HG03280 (cell line): ENCODE measurements around the gene TSPAN32.
"Not testable (repeated sequence)": the region's sequence is repeated elsewhere in the genome, so short reads cannot be mapped to it uniquely, and the experiment has no call there.

Source experiments
- ATAC-seq: cut with Tn5 transposase; IDR thresholded peaks from one replicate; pipeline ENCODE4 v1.9.1; 2021; ENCODE audit warnings: mild to moderate bottlenecking, moderate library complexity; ENCODE audit not compliant: unreplicated experiment

TSPAN32 gene

DNA sequence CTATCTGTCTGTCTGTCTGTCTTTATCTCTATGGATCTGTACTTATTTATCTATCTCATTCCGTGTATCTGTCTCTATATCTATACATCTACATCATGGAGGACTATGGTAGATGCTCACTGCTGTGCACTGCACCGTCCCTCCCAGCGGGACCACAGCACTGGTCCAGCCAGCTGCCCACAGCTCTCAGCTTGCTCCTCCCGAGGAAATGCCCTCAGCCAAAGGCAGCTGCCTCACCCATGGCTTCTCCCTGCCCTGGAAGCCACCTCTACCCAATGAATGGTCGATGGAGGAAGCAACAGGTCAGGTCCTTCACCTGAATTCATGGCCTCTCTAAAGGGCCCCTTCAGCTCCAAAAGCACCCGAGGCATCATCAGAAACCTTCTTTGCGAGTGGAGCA is 60.6 kb downstream of the TSPAN32 start:
- no peak for ATAC-seq

DNA sequence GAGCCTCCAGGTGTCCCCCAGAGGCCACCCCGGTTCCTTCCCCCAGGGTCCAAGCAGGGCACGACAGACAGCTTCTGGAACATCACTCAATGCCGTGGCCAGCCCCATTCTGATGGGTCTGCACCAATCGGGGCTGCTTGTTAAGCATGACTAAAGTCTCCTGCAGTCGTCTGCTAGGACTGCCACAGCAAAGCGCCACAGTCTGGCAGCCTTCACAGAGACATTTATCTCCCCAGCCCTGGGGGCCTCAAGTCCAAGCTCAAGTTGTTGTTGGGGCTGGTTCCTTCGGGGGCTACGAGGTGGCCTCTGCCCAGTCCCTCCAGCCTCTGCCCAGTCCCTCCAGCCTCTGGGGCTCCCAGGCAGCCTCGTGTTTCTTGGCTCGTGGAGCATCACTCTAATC is 61.3 kb downstream of the TSPAN32 start:
- no peak for ATAC-seq

DNA sequence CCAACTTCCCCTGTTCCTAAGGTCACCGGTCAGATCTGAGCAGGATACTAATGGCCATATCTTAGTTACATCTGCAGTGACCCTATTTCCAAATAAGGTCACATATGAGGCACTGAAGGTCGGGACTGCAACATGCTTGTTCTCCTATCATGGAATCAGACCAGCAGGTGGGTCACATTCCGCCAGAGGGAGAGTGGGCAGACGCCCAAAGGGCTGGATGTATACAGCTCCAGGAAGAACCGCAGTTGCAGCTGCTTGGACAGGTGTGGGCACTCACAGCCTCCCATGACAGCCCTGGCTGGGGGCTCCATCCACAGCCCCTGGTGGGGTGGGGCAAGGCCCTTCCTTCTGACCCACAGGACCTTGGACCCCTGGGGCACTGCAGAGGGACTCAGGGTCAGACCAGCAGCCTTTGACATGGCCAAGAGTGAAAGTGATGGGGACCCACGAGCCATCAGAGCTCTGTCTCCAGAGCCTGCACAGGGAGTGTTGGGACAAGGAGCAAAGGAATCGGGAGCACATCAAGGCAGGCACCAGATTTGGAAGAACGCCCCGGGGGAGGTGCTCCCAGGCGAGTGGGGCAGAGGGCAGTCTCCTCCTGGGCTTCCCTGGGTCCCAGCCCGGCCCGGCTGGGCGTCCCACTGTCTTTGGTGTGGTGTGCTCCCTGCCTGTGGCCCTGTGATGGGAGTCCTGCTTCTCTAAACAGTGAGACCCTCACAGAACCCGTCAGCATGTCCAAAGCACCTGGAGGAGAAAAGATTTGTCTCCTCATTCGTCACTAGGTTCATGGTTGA is 62.0 kb downstream of the TSPAN32 start:
- no peak for ATAC-seq

DNA sequence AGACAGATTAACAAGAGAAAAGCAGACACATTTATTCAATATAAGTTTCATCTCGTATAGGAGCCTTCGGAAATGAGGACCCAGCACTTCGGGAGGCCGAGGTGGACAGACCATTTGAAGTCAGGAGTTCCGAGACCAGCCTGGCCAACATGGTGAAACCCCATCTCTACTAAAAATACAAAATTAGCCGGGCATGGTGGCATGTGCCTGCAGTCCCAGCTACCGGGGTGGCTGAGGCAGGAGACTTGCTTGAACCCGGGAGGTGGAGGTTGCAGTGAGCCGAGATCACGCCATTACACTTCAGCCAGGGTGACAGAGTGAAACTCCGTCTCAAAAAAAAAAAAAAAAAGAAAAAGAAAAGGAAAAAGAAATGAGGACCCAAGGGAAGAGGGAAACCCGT is 62.6 kb downstream of the TSPAN32 start:
- ATAC-seq: not testable (repeated sequence)

DNA sequence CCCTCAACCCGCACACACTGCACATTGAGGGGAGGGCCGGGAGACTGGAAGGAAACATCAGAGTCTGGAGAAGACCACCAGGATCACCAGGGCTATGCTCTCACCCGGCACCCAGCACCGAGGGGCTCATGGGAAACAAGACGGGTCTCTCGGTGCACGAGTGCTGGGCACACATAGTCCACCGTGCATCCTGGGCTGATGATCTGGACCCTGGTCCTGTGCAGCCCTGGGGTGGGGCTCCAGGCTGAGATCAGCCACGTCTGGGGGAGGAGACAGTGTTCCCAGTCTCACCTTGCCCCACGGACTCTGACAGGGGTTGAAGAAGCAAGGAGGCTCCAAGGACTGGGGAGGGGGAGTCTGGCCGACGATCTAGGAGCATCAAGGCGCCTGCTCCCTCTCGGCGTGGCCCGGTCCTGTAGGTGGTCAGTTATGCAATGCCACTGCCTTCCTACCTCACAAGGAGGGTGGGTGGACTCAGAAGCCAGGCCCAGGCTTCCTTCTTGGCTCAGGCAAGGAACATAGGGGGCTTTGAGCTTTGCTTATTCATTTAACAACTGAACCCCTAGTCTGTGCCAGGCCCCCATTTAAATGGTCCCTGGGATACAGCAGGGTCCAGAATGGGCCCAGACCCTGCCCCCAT is 63.9 kb downstream of the TSPAN32 start:
- ATAC-seq: no peak

DNA sequence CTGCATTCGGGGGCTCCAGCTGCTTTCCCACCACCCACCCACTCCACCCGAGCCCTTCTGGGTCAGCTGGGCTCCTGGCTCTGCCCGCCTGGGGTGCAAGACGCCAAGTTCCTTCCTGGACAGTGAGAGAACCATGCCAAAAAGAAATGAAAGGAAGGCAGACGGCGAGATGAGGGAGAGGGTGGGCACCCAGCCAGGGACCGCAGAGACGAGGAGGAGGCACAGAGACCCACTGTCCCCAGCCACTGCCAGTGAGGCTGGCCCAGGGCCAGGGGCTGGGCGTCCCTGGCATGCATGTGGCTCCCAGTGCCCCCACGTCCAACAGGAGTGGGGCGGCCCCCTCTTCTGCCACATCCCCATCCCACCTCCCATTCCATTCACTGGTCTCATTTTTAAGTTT is 64.5 kb downstream of the TSPAN32 start:
- no peak for ATAC-seq

DNA sequence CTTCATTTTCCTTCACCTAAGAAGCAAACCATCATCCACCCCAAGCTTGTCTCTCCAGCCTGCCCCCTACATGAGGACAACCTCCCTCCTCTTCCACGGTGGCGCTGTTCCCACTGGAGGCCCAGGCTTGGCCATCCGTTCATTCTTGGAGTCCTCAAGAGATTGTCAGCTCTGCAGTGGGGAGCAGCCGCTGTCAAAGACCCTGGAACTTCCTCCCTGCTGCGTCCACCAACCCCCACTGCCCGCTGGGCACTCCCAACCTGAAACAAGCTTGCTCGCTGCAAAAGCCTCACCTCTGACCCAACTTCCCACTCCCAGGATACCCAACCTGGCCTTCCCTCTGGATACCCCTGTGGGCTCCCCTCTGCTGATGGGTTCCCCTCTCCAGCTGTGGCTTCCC is 64.9 kb downstream of the TSPAN32 start:
- no peak for ATAC-seq

DNA sequence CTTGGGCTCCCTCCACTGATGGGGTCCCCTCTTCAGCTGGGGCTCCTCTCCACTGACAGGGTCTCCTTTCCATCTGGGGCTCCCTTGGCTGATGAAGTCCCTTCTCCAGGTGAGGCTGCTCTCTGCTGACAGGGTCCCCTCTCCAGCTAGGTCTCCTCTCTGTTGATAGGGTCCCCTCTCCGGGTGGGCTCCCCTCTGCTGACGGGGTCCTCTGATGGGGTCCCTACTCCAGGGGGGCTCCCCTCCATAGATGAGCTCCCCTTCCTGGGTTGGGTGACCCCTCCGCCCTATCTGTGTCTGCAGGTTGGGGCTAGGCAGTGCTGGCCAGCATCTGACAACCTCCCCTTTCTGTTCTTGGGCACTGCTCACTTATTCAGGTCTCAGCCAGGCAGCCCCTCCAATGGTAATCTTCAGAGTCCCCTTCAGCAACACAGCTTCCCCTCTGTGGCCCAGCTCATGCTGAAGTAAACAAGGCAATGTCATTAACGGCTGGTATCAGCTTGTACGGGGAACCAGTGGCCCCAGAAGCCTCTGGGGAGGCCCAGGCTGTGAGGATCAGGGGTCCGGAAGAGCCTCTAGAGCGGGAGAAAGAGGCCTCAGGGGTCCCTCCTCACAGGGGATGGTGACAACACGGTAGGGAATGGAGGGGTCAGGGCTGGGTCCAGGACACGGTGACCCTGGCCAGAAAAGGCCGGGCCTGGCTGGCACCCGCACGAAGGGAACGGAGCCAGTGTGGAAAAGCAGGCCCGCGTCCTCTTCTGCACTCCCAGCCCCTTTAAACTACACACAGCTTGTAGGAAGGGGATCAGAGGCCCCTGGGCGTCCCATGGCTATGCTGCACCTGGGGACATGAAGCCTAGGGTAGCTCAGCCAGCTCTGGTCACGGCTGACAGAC is 65.7 kb downstream of the TSPAN32 start:
- no peak for ATAC-seq
